ENCODE results near the gene APC2. TPM values are rescaled to one million over a fixed set of nuclear protein-coding genes. Genes with fewer than 3 reads are reported as not detected.
A peak's percentile ranks its signal among the peaks of the same experiment; 100 is the strongest.

Gene APC2
- total RNA-seq, 1 donor from 2014 or later = 1.0 TPM

DNA sequence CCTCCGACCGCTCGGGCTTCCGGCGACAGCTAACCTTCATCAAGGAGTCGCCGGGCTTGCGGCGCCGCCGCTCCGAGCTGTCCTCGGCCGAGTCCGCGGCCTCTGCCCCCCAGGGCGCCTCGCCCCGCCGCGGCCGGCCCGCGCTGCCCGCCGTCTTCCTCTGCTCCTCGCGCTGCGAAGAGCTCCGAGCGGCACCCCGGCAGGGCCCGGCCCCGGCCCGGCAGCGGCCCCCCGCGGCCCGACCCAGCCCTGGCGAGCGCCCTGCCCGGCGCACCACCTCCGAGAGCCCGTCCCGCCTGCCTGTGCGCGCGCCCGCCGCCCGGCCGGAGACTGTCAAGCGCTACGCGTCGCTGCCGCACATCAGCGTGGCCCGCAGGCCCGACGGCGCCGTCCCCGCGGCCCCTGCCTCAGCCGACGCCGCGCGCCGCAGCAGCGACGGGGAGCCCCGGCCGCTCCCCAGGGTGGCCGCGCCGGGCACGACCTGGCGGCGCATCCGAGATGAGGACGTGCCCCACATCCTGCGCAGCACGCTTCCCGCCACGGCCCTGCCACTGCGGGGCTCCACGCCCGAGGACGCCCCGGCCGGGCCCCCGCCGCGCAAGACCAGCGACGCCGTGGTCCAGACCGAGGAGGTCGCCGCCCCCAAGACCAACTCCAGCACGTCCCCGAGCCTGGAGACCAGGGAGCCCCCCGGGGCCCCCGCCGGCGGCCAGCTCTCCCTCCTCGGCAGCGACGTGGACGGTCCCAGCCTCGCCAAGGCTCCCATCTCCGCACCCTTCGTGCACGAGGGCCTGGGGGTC is 19.5 kb downstream of the APC2 start:
- Histone ChIP-seq H3K27me3 (ENCODE audit: control insufficient read depth in 3 of 3, insufficient read depth in 3 of 3, low read length in 3 of 3) (peaks cover 74 to 92% (median 89%) of the 10 kb centered on the region in 3 donors), H3K27ac (ENCODE audit: low read depth, low read length) (no peak overlapping the region), H3K9me3 (ENCODE audit: control insufficient read depth in 3 of 3, low read length in 3 of 3) (no peaks in the 10 kb centered on the region), H3K36me3 (ENCODE audit: control insufficient read depth in 3 of 3, insufficient read depth in 3 of 3, low read length in 3 of 3) (no peaks in the 10 kb centered on the region), H3K4me1 (ENCODE audit: control insufficient read depth in 3 of 3, insufficient read depth in 3 of 3, low read length in 3 of 3) (peaks cover 36 to 68% (median 64%) of the 10 kb centered on the region in 3 donors), H3K4me3 (ENCODE audit: low read length in 3 of 3) (peak overlapping the region in 1 of 3 donors; percentile 32), H3K9ac (ENCODE audit: low read depth in 1 of 3, low read length in 3 of 3) (peak overlapping the region in 1 of 3 donors; percentile 3)

DNA sequence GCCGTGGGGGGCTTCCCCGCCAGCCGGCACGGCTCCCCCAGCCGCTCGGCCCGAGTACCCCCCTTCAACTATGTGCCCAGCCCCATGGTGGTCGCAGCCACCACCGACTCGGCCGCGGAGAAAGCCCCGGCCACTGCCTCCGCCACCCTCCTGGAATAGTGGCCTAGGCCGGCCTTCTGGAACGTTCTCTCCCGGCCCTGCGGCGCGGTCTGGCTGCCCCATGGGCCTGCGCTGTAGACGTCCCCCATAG is 20.1 kb downstream of the APC2 start:
- no peaks in the 10 kb centered on the region for H3K9me3 ChIP-seq (ENCODE audit: control insufficient read depth in 3 of 3, low read length in 3 of 3)
- H3K9ac ChIP-seq (ENCODE audit: low read depth in 1 of 3, low read length in 3 of 3) = peak overlapping the region in 1 of 3 donors; percentile 45
- H3K27me3 ChIP-seq (ENCODE audit: control insufficient read depth in 3 of 3, insufficient read depth in 3 of 3, low read length in 3 of 3) = peaks cover 78 to 91% (median 90%) of the 10 kb centered on the region in 3 donors
- H3K27ac ChIP-seq (ENCODE audit: low read depth, low read length) = no peak overlapping the region
- peaks cover 36 to 73% (median 67%) of the 10 kb centered on the region in 3 donors for H3K4me1 ChIP-seq (ENCODE audit: control insufficient read depth in 3 of 3, insufficient read depth in 3 of 3, low read length in 3 of 3)
- H3K36me3 ChIP-seq (ENCODE audit: control insufficient read depth in 3 of 3, insufficient read depth in 3 of 3, low read length in 3 of 3) = peaks cover 0 to 3% (median 1%) of the 10 kb centered on the region in 3 donors
- peak overlapping the region in 2 of 3 donors; percentile 32 to 45 for H3K4me3 ChIP-seq (ENCODE audit: low read length in 3 of 3)

DNA sequence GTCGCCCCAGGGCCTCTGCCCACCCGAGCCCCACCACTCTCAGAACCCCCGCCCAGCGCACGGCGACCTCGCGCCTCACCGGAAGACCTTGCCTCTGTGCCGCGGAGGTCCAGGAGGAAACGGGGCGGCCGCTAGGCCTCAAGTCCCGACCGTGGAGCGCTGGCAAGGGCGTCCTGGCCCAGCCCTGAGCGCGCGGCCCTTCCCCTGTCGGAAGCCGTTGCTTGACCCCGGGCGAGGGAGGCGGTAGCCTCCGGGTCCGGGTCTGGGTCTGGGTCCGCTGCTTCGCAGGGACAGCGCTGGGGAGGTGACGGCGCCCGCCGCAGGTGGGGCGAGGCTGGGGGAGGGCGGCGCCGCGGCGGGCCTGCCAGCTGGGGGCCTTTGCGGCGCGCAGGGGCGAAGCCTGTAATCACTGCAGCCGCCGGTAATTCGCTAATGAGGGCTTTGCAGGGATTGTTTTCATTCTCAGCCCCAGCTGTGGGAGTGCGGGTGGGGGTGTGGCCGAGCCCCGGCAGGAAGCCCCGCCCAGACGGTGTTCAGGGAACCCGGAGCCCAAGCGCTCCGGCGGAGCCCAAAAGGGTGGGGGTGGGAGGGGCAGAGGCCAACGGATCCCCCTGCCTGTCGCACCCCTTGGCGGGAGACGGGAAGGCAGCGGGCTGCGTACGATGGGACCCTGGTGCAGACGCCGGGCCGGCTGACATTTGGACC is 20.5 kb downstream of the APC2 start:
- H3K27ac ChIP-seq (ENCODE audit: low read depth, low read length) = no peak overlapping the region
- H3K4me1 ChIP-seq (ENCODE audit: control insufficient read depth in 3 of 3, insufficient read depth in 3 of 3, low read length in 3 of 3) = peaks cover 36 to 73% (median 64%) of the 10 kb centered on the region in 3 donors
- peaks cover 76 to 86% (median 85%) of the 10 kb centered on the region in 3 donors for H3K27me3 ChIP-seq (ENCODE audit: control insufficient read depth in 3 of 3, insufficient read depth in 3 of 3, low read length in 3 of 3)
- H3K9ac ChIP-seq (ENCODE audit: low read depth in 1 of 3, low read length in 3 of 3) = peak overlapping the region in 1 of 3 donors; percentile 45
- H3K36me3 ChIP-seq (ENCODE audit: control insufficient read depth in 3 of 3, insufficient read depth in 3 of 3, low read length in 3 of 3) = peaks cover 0 to 6% (median 2%) of the 10 kb centered on the region in 3 donors
- H3K4me3 ChIP-seq (ENCODE audit: low read length in 3 of 3) = peak overlapping the region; percentile 23 to 45 (median 32)
- H3K9me3 ChIP-seq (ENCODE audit: control insufficient read depth in 3 of 3, low read length in 3 of 3) = no peaks in the 10 kb centered on the region

DNA sequence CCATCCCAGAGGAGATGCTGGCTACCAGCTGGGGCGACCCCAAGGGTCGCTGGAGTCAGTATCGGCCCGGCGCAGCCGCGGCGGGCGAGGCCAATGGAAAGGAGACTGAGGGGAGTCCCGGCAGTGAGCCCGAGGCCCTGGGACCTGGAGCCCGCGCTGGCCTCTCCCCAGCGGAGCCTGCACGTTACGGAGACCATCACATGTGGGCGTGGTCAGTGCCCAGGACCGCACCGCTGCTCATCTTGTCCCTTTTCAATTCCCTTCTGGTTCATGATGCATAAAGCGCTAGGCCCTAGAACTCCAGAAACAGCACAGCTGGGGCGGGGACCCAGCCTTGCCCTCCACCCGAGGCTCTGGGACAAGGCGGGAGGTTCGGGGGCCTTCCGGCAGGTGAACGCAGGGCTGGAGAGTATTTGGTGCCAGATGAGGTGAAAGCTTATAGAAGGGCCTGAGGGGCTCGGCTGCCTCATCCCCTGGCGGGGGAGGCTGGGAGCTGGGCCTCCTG is 21.1 kb downstream of the APC2 start:
- H3K27ac ChIP-seq (ENCODE audit: low read depth, low read length) = no peak overlapping the region
- H3K4me1 ChIP-seq (ENCODE audit: control insufficient read depth in 3 of 3, insufficient read depth in 3 of 3, low read length in 3 of 3) = peaks cover 36 to 69% (median 58%) of the 10 kb centered on the region in 3 donors
- peak overlapping the region in 2 of 3 donors; percentile 29 to 32 for H3K4me3 ChIP-seq (ENCODE audit: low read length in 3 of 3)
- peaks cover 3 to 10% (median 4%) of the 10 kb centered on the region in 3 donors for H3K36me3 ChIP-seq (ENCODE audit: control insufficient read depth in 3 of 3, insufficient read depth in 3 of 3, low read length in 3 of 3)
- peaks cover 72 to 80% (median 79%) of the 10 kb centered on the region in 3 donors for H3K27me3 ChIP-seq (ENCODE audit: control insufficient read depth in 3 of 3, insufficient read depth in 3 of 3, low read length in 3 of 3)
- H3K9me3 ChIP-seq (ENCODE audit: control insufficient read depth in 3 of 3, low read length in 3 of 3) = no peaks in the 10 kb centered on the region
- H3K9ac ChIP-seq (ENCODE audit: low read depth in 1 of 3, low read length in 3 of 3) = peak overlapping the region in 1 of 3 donors; percentile 40

DNA sequence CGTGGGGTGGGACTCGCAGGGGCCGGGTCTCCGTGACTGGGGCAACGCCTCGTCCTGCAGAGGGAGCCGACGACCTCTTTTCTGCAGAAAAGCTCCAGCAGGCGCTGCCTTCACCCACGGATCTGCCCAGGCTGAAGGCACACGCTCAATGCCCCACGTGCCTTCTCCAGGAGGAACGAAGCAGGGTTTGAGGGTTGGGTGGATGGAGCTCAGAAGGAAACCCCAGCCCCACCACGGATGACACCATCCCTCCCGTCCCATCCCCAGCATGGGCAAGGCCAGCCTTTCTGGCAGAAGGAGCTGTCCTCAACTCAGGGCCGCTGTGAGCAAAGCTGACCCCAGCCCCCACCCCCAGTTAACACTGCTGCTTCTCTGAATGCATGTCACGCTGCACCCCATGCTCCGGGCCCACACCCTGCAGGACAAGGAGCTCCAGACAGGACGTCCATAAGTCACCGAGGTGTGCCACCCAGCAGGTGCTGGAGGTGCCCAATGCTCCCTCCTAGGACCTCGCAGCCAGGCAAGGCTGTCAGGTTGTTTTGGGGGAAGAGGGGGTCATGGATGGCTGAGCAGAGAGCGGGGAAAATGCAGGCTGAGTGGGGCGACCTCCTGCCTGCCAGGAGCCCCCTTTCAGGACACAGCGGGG is 21.7 kb downstream of the APC2 start:
- peaks cover 35 to 69% (median 56%) of the 10 kb centered on the region in 3 donors for H3K4me1 ChIP-seq (ENCODE audit: control insufficient read depth in 3 of 3, insufficient read depth in 3 of 3, low read length in 3 of 3)
- no peak overlapping the region for H3K4me3 ChIP-seq (ENCODE audit: low read length in 3 of 3)
- H3K9me3 ChIP-seq (ENCODE audit: control insufficient read depth in 3 of 3, low read length in 3 of 3) = no peaks in the 10 kb centered on the region
- peak overlapping the region in 2 of 3 donors; percentile 14 to 40 for H3K9ac ChIP-seq (ENCODE audit: low read depth in 1 of 3, low read length in 3 of 3)
- H3K27me3 ChIP-seq (ENCODE audit: control insufficient read depth in 3 of 3, insufficient read depth in 3 of 3, low read length in 3 of 3) = peaks cover 66 to 74% (median 74%) of the 10 kb centered on the region in 3 donors
- H3K36me3 ChIP-seq (ENCODE audit: control insufficient read depth in 3 of 3, insufficient read depth in 3 of 3, low read length in 3 of 3) = peaks cover 5 to 10% (median 5%) of the 10 kb centered on the region in 3 donors
- no peak overlapping the region for H3K27ac ChIP-seq (ENCODE audit: low read depth, low read length)

DNA sequence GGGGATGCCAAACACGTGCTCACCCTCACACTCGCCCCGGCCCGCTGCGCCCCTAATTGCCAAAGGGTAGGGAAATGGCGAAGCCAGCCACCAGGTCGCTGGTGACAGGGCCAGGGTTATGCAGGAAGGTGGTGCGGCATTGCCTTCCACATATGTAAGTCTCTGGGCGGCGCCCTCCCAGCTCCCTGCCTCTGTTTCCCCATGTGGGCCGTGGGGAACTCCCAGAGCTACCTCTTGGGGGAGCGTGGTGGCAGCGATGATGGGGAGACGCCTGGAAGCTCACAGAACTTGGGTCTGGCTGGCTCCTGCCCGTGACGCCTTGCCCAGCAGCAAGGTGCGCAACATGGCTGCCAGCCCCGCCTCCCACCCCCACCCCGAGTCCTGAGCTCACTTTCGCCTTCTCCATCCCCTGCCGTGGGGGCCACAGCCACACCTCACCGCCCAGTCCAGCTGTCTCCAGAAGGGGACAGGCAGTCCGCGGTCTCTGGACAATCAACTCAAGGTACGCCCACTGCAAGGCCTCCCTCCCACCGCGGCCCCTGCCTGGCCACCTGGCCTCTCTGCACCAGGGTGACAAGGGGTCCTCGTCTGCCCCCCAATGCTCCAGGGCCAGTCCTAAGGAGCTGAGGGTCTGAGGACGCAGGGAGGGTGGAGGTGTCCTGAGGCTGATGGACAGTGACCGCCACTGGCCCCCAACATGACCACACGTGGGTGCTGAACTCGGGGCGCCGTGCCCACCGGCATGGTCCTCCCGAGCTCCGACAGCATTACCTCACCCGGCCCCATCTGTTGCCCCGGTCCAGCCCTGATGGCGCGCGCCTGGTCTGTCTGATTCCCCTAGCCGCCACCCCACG is 22.5 kb downstream of the APC2 start:
- Histone ChIP-seq H3K9ac (ENCODE audit: low read depth in 1 of 3, low read length in 3 of 3) (no peak overlapping the region), H3K4me1 (ENCODE audit: control insufficient read depth in 3 of 3, insufficient read depth in 3 of 3, low read length in 3 of 3) (peaks cover 27 to 69% (median 52%) of the 10 kb centered on the region in 3 donors), H3K27ac (ENCODE audit: low read depth, low read length) (no peak overlapping the region), H3K9me3 (ENCODE audit: control insufficient read depth in 3 of 3, low read length in 3 of 3) (no peaks in the 10 kb centered on the region), H3K36me3 (ENCODE audit: control insufficient read depth in 3 of 3, insufficient read depth in 3 of 3, low read length in 3 of 3) (peaks cover 5 to 10% (median 5%) of the 10 kb centered on the region in 3 donors), H3K4me3 (ENCODE audit: low read length in 3 of 3) (no peak overlapping the region), H3K27me3 (ENCODE audit: control insufficient read depth in 3 of 3, insufficient read depth in 3 of 3, low read length in 3 of 3) (peaks cover 60 to 66% (median 65%) of the 10 kb centered on the region in 3 donors)

DNA sequence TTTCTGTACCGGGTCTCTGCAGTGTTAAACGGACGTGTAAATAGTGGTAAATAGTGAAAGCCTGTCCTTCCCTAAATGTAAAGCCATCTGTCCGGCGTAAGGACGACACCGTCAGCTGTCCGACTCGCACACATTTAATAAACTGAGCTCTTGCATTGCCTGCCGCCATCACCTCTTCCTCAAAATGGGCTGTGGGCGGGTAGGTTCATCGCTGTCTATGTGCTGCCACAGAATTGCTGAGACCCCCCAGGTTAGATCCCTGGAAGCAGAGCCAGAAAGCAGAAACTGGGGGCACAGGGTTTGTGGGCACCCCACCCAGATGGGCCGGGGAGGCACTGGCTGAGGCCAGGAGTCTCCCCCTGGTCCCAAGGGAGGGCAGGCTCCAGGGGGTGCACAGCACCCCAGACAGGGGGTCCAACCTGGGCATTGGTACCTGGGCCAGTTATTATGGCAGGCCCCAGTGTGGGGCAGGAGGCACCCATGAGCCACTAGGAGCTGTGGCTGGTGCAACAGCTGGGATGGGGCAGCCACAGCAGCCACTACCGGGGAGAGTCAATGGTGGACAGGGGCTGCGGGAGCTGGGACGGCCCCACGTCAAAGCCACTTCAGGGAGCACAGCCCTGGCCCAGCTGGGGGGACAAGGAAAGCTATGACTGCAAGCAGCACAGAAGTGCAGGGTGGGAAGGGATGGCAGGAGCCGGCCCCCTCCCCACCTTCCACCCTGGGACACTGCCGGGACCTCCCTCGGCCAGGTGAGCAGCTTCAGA is 23.3 kb downstream of the APC2 start:
- H3K4me1 ChIP-seq (ENCODE audit: control insufficient read depth in 3 of 3, insufficient read depth in 3 of 3, low read length in 3 of 3) = peaks cover 28 to 63% (median 46%) of the 10 kb centered on the region in 3 donors
- H3K9me3 ChIP-seq (ENCODE audit: control insufficient read depth in 3 of 3, low read length in 3 of 3) = no peaks in the 10 kb centered on the region
- H3K36me3 ChIP-seq (ENCODE audit: control insufficient read depth in 3 of 3, insufficient read depth in 3 of 3, low read length in 3 of 3) = peaks cover 5 to 10% (median 5%) of the 10 kb centered on the region in 3 donors
- H3K4me3 ChIP-seq (ENCODE audit: low read length in 3 of 3) = no peak overlapping the region
- H3K27me3 ChIP-seq (ENCODE audit: control insufficient read depth in 3 of 3, insufficient read depth in 3 of 3, low read length in 3 of 3) = peaks cover 52 to 58% (median 57%) of the 10 kb centered on the region in 3 donors
- no peak overlapping the region for H3K9ac ChIP-seq (ENCODE audit: low read depth in 1 of 3, low read length in 3 of 3)
- H3K27ac ChIP-seq (ENCODE audit: low read depth, low read length) = no peak overlapping the region

DNA sequence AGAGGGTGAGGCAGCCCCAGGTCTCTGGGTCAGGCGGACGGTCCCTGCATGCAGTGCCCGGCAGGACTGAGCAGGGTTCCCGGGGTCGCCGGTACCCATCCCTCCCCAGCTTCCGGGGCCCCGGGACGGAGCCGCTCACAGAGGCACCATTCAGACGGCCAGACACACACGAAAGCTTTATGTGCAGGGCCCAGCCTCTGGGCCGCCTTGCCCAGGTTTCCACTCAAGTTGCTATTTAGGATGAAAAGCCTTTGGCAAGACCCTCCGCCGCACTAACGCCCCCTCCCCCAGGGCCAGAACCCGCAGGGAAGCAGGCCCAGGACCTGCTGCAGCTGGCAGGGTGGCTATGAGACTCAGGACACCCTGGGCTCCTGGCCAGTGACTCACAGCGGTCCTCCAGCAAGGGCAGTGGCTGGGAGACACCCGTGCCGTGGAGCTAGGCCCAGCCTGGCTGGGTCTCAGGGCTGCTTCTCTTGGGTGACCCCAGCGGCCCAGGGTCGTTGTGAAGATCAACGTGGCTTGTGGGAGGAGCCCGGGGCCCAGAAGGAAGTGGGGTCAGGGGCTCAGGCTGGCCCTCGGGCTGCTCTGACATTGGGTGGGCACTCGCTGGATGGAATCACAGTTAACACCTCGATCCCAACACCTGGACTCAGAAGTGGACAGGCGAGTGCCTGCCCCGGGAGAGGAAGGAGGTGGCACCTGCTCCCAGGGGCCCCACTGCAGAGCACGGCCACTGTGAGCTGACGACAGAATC is 24.3 kb downstream of the APC2 start:
- Histone ChIP-seq H3K27ac (ENCODE audit: low read depth, low read length) (no peak overlapping the region), H3K4me1 (ENCODE audit: control insufficient read depth in 3 of 3, insufficient read depth in 3 of 3, low read length in 3 of 3) (peaks cover 29 to 65% (median 45%) of the 10 kb centered on the region in 3 donors)

More for the DNA sequence above, 24.3 kb downstream of the APC2 start:
- Histone ChIP-seq H3K9me3 (ENCODE audit: control insufficient read depth in 3 of 3, low read length in 3 of 3) (no peaks in the 10 kb centered on the region), H3K4me3 (ENCODE audit: low read length in 3 of 3) (no peak overlapping the region), H3K9ac (ENCODE audit: low read depth in 1 of 3, low read length in 3 of 3) (no peak overlapping the region), H3K36me3 (ENCODE audit: control insufficient read depth in 3 of 3, insufficient read depth in 3 of 3, low read length in 3 of 3) (peaks cover 5 to 10% (median 5%) of the 10 kb centered on the region in 3 donors), H3K27me3 (ENCODE audit: control insufficient read depth in 3 of 3, insufficient read depth in 3 of 3, low read length in 3 of 3) (peaks cover 48 to 50% (median 49%) of the 10 kb centered on the region in 3 donors)
